Nephron progenitor cell (in vitro differentiated cells): ENCODE measurements around the gene SNRPA.

Experiments
- DNase-seq: peaks from one replicate; pipeline ENCODE4 v3.0.0; 2021
- H3K27ac Mint-ChIP-seq: 2 replicates; pipeline ENCODE4 v1.8.0; 2021; ENCODE audit warnings: mild to moderate bottlenecking, moderate library complexity, mixed read lengths
- H3K27me3 Mint-ChIP-seq: 2 replicates; pipeline ENCODE4 v1.8.0; 2021; ENCODE audit warnings: mild to moderate bottlenecking, low read depth, mixed read lengths; ENCODE audit not compliant: poor library complexity
- H3K36me3 Mint-ChIP-seq: 2 replicates; pipeline ENCODE4 v1.8.0; 2021; ENCODE audit warnings: low read depth, mixed read lengths
- H3K4me1 Mint-ChIP-seq: 2 replicates; pipeline ENCODE4 v1.8.0; 2021; ENCODE audit warnings: mixed read lengths
- H3K4me3 Mint-ChIP-seq: 2 replicates; pipeline ENCODE4 v1.8.0; 2021; ENCODE audit warnings: mild to moderate bottlenecking, moderate library complexity, mixed read lengths
- H3K9me3 Mint-ChIP-seq: 2 replicates; pipeline ENCODE4 v1.8.0; 2021; ENCODE audit warnings: mild to moderate bottlenecking, moderate library complexity, mixed read lengths
- TF ChIP-seq, protein P1 (sequence below): fragments of 200-600 bp; sonication (generic); IDR thresholded peaks from 2 replicates; pipeline ENCODE4 v1.5.0; 2021; ENCODE audit warnings: antibody characterized with exemption

Gene SNRPA

DNA sequence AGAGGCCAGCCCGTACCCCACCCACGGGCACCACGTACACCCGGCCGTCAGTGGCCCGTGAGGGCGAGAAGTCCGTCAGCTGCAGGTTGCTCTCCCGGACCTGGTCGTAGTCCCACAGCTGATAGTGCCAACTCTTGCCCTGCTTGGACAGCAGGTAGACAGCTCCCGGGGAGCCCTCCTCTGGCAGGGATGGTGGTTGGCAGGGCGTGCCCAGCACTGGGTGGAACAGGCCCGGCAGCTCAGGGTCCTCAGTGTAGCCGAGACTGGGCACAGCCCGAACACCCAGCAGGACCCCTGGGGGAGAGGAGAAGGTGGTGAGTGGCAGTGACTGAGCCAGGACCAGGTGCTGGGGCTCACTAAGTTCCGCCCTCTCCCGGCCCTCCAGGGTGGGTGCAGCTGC, 8.5 kb upstream of the SNRPA start:
- peaks cover 18% of the 10 kb centered on the region for H3K4me1 Mint-ChIP-seq
- no peak for DNase-seq
- H3K27ac Mint-ChIP-seq, result no peak overlapping the region
- H3K9me3 Mint-ChIP-seq, result no peaks in the 10 kb centered on the region
- TF ChIP-seq, protein P1, sequence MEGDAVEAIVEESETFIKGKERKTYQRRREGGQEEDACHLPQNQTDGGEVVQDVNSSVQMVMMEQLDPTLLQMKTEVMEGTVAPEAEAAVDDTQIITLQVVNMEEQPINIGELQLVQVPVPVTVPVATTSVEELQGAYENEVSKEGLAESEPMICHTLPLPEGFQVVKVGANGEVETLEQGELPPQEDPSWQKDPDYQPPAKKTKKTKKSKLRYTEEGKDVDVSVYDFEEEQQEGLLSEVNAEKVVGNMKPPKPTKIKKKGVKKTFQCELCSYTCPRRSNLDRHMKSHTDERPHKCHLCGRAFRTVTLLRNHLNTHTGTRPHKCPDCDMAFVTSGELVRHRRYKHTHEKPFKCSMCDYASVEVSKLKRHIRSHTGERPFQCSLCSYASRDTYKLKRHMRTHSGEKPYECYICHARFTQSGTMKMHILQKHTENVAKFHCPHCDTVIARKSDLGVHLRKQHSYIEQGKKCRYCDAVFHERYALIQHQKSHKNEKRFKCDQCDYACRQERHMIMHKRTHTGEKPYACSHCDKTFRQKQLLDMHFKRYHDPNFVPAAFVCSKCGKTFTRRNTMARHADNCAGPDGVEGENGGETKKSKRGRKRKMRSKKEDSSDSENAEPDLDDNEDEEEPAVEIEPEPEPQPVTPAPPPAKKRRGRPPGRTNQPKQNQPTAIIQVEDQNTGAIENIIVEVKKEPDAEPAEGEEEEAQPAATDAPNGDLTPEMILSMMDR, result no peak
- peaks cover 7% of the 10 kb centered on the region for H3K36me3 Mint-ChIP-seq
- peaks cover 6% of the 10 kb centered on the region for H3K27me3 Mint-ChIP-seq
- H3K4me3 Mint-ChIP-seq, result no peak overlapping the region

DNA sequence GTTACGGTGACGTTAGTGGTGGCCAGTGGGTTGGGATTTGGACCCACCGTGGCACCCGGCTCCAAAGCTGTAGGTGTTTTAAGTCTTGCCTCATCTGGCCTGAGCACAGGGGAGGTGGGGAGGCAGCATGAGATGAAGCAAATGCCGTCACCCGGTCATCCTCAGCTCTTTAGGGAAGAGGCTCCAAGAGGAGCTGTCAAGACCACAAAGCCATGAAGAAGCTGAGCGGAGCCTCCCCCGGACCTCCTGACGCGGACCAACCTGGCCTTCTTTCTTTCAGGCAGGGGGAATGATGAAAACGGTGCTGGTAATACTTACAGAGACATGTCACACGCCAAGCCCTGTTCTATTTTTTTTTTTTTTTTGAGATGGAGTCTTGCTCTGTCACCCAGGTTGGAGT, 8.1 kb upstream of the SNRPA start:
- Mint-ChIP-seq H3K4me3 (no peak overlapping the region), H3K27ac (no peak overlapping the region), H3K36me3 (peaks cover 4% of the 10 kb centered on the region), H3K4me1 (peaks cover 21% of the 10 kb centered on the region), H3K27me3 (peaks cover 6% of the 10 kb centered on the region), H3K9me3 (no peaks in the 10 kb centered on the region)
- no peak for DNase-seq
- TF ChIP-seq, protein P1, result no peak

DNA sequence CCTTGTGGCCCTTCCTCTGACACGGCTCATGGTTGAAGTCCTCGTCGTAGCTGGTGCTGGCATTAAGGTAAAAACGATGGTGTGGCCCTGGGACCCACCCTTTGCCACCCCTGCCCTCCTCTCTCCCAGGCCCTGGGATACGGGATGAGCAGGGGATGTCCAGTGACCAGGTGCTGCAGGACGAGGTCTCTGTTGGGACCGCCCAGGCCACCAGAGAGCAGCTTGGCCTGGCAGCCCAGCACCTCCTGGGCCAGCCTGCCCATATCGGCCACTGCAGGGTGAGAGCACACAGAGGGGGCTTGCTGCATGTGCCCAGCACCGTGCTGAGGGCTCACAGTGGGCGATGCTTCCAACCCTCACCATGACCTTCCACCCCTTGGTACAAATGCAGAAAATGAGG, 7.1 kb upstream of the SNRPA start:
- Mint-ChIP-seq H3K4me1 (peaks cover 29% of the 10 kb centered on the region), H3K27me3 (peaks cover 6% of the 10 kb centered on the region), H3K4me3 (no peak overlapping the region), H3K27ac (no peak overlapping the region), H3K9me3 (no peaks in the 10 kb centered on the region), H3K36me3 (peaks cover 1% of the 10 kb centered on the region)
- TF ChIP-seq, protein P1, result no peak
- DNase-seq, result no peak

DNA sequence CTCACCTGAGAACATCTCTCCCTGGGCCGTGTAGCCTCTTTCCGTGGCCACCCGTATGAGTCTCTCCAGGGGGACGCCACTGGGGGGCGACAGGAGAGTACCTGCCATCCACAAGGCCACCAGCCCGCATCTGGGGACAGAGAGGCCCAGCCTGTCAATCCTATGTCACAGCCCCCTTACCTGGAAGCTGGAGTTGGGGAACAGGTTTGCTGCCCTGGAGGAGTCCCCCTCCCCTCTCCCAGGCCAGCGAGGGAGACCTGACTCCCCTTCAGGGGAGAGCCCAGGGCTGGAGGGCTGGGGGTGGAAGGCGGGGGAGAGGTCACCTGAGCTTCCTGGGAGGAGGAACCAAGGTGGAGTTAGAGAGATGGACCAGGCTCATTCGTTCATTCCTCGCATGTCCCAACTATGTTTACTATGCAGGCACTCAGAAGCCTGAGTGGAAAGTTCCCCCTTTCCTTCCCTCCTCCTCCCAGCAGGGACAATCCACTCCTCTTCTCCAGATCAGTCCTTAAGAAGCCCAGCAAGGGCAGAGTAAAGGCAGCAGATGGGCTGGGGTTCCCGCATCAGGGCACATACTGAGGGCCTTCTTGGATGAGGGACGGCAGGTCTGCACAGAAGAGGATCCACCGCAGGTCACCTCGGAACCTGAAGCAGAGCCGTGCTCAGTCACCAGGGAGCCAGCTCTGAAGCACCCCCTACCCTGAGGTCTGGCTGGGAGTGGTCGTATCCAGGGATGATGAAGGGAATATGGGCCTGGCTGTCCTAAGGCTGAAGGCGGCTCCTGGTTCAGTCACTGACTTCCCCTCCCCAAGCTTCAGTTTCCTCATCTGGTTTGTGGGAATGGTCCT, 6.2 kb upstream of the SNRPA start:
- H3K4me3 Mint-ChIP-seq, result no peak overlapping the region
- H3K4me1 Mint-ChIP-seq, result peaks cover 37% of the 10 kb centered on the region
- peak overlapping the region; percentile 57 for H3K27ac Mint-ChIP-seq
- DNase-seq, result no peak
- H3K9me3 Mint-ChIP-seq, result no peaks in the 10 kb centered on the region
- H3K27me3 Mint-ChIP-seq, result peaks cover 12% of the 10 kb centered on the region
- H3K36me3 Mint-ChIP-seq, result no peaks in the 10 kb centered on the region
- TF ChIP-seq, protein P1, result no peak

DNA sequence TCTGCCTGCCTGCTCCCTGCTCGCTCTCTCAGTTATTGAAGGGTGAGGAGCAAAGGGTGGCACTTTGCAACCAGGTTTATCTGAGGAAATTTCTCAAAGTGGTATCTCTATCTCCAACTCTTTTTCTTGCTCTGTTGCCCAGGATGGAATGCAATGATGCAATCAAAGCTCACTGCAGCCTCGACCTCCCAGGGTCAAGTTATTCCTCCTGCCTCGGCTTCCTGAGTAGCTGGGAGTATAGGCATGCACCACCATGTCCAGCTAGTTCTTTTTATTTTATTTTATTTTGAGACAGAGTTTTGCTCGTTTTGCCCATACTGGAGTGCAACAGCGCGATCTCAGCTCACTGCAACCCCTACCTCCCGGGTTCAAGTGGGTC, 5.6 kb upstream of the SNRPA start:
- no peak for DNase-seq

More for the DNA sequence above, 5.6 kb upstream of the SNRPA start:
- TF ChIP-seq, protein P1, result no peak
- Mint-ChIP-seq H3K9me3 (no peaks in the 10 kb centered on the region), H3K4me3 (no peak overlapping the region), H3K27ac (no peak overlapping the region), H3K27me3 (peaks cover 12% of the 10 kb centered on the region), H3K36me3 (no peaks in the 10 kb centered on the region), H3K4me1 (peaks cover 43% of the 10 kb centered on the region)
